ENCODE results near the gene MAP10. TPM values are rescaled to one million over a fixed set of nuclear protein-coding genes. Genes with fewer than 3 reads are reported as not detected.

MAP10 gene
- total RNA-seq, 1 experiment from 2014 or later: 2.1 TPM

GRCh38 chr1:232853994-232854797 is 49.0 kb downstream of the MAP10 start:
- peak; percentile 61 for DNase-seq (ENCODE audit: low read depth)

GRCh38 chr1:232854798-232855159 is 49.6 kb downstream of the MAP10 start:
- no peak for DNase-seq (ENCODE audit: low read depth)

- DNase-seq (ENCODE audit: low read depth): no peak
Observed at GRCh38 chr1:232856541-232856940, 51.3 kb downstream of the MAP10 start.

Other genes with a start within 250 kb of the MAP10 start
- gene SIPA1L2, start 175.3 kb upstream of the MAP10 start, total RNA-seq (2014; rRNA removed): 0.90 and 1.6 TPM in 2 replicates
- gene NTPCR, start 145.2 kb downstream of the MAP10 start, total RNA-seq (2014; rRNA removed): 35.5 and 38.1 TPM in 2 replicates